Measurements from ENCODE around the gene LYSMD2. TPM values are rescaled to one million over a fixed set of nuclear protein-coding genes. Genes with fewer than 3 reads are reported as not detected.
A peak's percentile ranks its signal among the peaks of the same experiment; 100 is the strongest.

The LYSMD2 gene
- total and polyA plus RNA-seq, 3 experiments from 2014 or later = 25.1 to 70.5 (median 25.1) TPM

DNA sequence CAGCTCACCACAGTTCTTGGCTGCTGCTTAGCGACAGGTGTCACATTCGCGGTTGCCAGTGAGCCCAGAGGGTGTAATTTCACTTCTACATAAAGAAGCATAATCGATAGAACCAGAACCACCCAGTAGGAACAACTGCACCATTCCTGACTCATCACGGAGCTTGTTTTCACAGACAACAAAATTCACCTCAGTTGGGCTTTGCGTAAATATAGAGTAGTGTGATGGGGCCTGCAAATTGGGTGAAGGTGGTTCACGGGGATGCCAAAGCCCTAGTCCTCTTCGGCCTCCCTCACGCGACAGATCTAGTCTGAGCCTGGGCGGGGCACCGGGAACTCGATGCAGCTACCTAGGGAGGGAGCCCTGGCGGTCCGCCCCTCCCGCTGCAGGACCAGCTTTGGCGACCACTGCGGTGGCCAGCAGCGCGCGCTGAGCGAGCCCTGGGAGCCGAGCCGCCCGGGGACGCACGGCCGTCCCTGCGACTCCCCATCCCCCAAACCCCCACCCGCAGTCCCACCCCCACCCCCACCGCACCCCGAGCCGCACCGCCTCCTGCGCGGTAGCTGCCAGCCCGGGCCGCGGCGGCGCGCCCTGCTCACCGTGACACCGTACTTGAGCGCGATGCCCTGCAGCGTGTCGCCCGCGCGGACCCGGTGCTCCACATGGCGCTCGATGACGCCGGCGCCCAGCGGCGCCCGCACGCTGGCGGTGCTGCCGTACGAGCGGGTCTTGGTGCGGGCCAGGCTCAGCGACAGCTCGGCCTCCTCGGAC lies 519 bp downstream of the LYSMD2 start:
- Mint-ChIP-seq H3K4me3 (peak overlapping the region; percentile 88 to 97 (median 93)), H3K36me3 (peaks cover 0 to 22% (median 0%) of the 10 kb centered on the region in 3 donors), H3K27ac (peak overlapping the region; percentile 92 to 99 (median 96)), H3K4me1 (peaks cover 55 to 66% (median 63%) of the 10 kb centered on the region in 3 donors), H3K9me3 (no peaks in the 10 kb centered on the region), H3K27me3 (no peaks in the 10 kb centered on the region)
- peak; percentile 48 to 71 (median 64) for DNase-seq
- H3K27ac ChIP-seq (ENCODE audit: low read depth, low read length) = peak overlapping the region; percentile 71
- H3K36me3 ChIP-seq (ENCODE audit: insufficient read depth, low read length) = no peaks in the 10 kb centered on the region
- ChIA-PET POLR2A (interaction anchor here (0.5 to 2.5 kb wide), 4 partner anchors 16 to 442 kb away, joined by 3 to 21 read pairs (median 4); partner anchors contain the start of gene TMOD2), CTCF (interaction anchor here (0.8 to 3.2 kb wide), 12 partner anchors 10 to 92 kb away, joined by 3 to 13 read pairs (median 4); partner anchors contain the start of gene TMOD3)
- H3K27me3 ChIP-seq (ENCODE audit: insufficient read depth, low read length, poor library complexity, severe bottlenecking) = no peaks in the 10 kb centered on the region
- H3K4me1 ChIP-seq (ENCODE audit: insufficient read depth, low read length) = peaks cover 55% of the 10 kb centered on the region
- H3K9me3 ChIP-seq (ENCODE audit: low read length) = no peaks in the 10 kb centered on the region
- H3K4me3 ChIP-seq (ENCODE audit: low read length) = peak overlapping the region; percentile 78

DNA sequence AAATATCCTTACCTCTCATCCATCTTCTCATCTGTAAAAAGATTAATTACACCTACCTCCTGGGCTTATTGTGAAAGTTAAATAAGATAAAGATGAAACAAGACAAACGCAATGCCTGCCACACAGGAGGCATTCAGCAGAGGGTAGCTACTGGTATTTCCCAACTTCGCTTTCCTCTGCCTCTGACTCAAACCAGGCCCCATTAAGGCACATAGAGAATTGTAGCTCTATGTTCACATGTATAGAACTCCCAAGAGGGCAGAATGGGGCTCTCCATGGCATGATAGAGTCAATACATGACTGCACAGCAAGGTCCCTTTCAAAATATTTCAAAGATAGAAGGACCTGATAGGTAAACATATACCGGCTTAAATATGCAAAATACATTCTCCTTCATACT lies 1.4 kb downstream of the LYSMD2 start:
- peaks cover 64 to 74% (median 72%) of the 10 kb centered on the region in 3 donors for H3K4me1 Mint-ChIP-seq
- H3K4me3 Mint-ChIP-seq = peak overlapping the region; percentile 88 to 97 (median 93)
- peak overlapping the region; percentile 78 for H3K4me3 ChIP-seq (ENCODE audit: low read length)
- H3K4me1 ChIP-seq (ENCODE audit: insufficient read depth, low read length) = peaks cover 61% of the 10 kb centered on the region
- H3K36me3 ChIP-seq (ENCODE audit: insufficient read depth, low read length) = no peaks in the 10 kb centered on the region
- H3K27me3 ChIP-seq (ENCODE audit: insufficient read depth, low read length, poor library complexity, severe bottlenecking) = no peaks in the 10 kb centered on the region
- DNase-seq = no peak
- H3K27ac Mint-ChIP-seq = peak overlapping the region; percentile 92 to 99 (median 96)
- H3K9me3 Mint-ChIP-seq = no peaks in the 10 kb centered on the region
- H3K9me3 ChIP-seq (ENCODE audit: low read length) = no peaks in the 10 kb centered on the region
- no peaks in the 10 kb centered on the region for H3K27me3 Mint-ChIP-seq
- ChIA-PET POLR2A (interaction anchor here (1.2 to 2.5 kb wide), 2 partner anchors 17 to 41 kb away, joined by 3 to 21 read pairs; partner anchors contain the start of gene TMOD2), CTCF (interaction anchor here (0.8 to 3.2 kb wide), 10 partner anchors 10 to 93 kb away, joined by 3 to 13 read pairs (median 4); partner anchors contain the start of gene TMOD3)
- peaks cover 0 to 22% (median 0%) of the 10 kb centered on the region in 3 donors for H3K36me3 Mint-ChIP-seq
- peak overlapping the region; percentile 56 for H3K27ac ChIP-seq (ENCODE audit: low read depth, low read length)

DNA sequence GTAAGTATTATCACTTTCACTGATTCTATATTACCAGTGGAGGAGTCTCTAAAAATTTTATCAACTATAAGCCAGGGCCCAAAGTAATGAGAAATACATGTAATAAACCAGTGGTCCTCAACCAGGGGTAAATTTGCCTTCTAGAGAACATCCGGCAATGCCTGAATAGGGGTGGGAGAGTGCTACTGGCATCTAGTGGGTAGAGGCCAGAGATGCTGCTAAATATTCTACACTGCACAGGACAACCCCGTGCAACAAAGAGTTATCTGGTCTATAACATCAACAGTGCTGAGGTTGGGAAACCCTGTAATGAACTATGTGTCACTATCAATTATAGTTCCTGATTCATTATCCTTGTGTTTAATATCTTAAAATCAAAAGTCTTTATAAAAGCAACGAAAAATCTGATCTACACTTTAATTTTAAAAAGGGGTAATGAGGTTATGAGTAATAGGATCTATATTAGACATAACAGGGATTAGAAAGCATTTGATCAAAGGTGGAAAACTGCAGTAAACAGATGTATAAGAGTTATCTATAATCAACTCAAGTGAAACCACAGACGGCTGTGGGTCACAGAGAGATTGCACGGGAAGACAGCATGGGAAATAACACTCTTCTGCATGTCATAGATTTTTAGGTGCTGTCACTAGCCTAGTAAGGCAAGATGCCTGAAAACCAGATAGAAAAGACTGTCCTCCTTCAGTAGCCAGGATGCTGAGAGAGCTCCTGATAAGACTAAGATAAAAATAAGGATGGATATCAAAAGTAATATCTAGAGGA lies 2.0 kb downstream of the LYSMD2 start:
- H3K4me3 ChIP-seq (ENCODE audit: low read length) = peak overlapping the region; percentile 78
- ChIA-PET POLR2A (no interaction called here), CTCF (interaction anchor here (1.0 to 6.4 kb wide), 9 partner anchors 9 to 85 kb away, joined by 3 to 43 read pairs (median 5); no protein-coding TSS in a partner anchor)
- peak in 3 of 5 donors; percentile 34 to 52 (median 49) for DNase-seq
- H3K27me3 ChIP-seq (ENCODE audit: insufficient read depth, low read length, poor library complexity, severe bottlenecking) = no peaks in the 10 kb centered on the region
- peak overlapping the region; percentile 92 to 99 (median 96) for H3K27ac Mint-ChIP-seq
- H3K36me3 Mint-ChIP-seq = peaks cover 0 to 27% (median 3%) of the 10 kb centered on the region in 3 donors
- H3K27me3 Mint-ChIP-seq = no peaks in the 10 kb centered on the region
- no peaks in the 10 kb centered on the region for H3K36me3 ChIP-seq (ENCODE audit: insufficient read depth, low read length)
- H3K9me3 Mint-ChIP-seq = no peaks in the 10 kb centered on the region
- H3K4me3 Mint-ChIP-seq = peak overlapping the region; percentile 88 to 97 (median 93)
- H3K9me3 ChIP-seq (ENCODE audit: low read length) = no peaks in the 10 kb centered on the region
- peaks cover 70 to 81% (median 79%) of the 10 kb centered on the region in 3 donors for H3K4me1 Mint-ChIP-seq
- H3K4me1 ChIP-seq (ENCODE audit: insufficient read depth, low read length) = peaks cover 67% of the 10 kb centered on the region
- peak overlapping the region; percentile 56 for H3K27ac ChIP-seq (ENCODE audit: low read depth, low read length)

DNA sequence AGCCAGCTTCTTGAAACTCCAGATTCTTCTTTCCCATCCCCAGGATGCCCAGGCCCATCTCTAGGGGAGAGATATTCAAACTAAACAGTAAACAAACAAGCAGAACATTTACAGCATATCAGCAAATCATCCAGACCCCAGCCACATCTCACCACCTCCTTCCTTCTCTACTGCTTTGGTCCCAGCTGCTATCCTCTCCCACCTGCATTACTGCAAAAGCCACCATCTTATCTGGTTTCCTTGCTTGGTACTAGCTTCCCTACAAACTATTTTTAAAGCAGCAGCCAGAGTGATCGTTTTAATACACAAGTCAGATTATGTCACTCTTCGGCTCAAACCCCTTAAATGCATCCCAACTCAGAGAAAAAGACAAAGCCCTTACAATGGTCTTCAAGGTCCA lies 4.8 kb downstream of the LYSMD2 start:
- no peaks in the 10 kb centered on the region for H3K9me3 ChIP-seq (ENCODE audit: low read length)
- H3K4me3 ChIP-seq (ENCODE audit: low read length) = no peak overlapping the region
- H3K27ac Mint-ChIP-seq = peak overlapping the region; percentile 90 to 99 (median 97)
- POLR2A ChIA-PET = no interaction called here
- no peaks in the 10 kb centered on the region for H3K36me3 ChIP-seq (ENCODE audit: insufficient read depth, low read length)
- peak overlapping the region; percentile 65 for H3K27ac ChIP-seq (ENCODE audit: low read depth, low read length)
- H3K27me3 ChIP-seq (ENCODE audit: insufficient read depth, low read length, poor library complexity, severe bottlenecking) = no peaks in the 10 kb centered on the region
- no peak for DNase-seq
- no peaks in the 10 kb centered on the region for H3K9me3 Mint-ChIP-seq
- H3K4me1 ChIP-seq (ENCODE audit: insufficient read depth, low read length) = peaks cover 76% of the 10 kb centered on the region
- CTCF ChIA-PET = interaction anchor here (1.4 to 6.4 kb wide), 3 partner anchors 7 to 82 kb away, joined by 3 to 43 read pairs (median 23); no protein-coding TSS in a partner anchor
- H3K36me3 Mint-ChIP-seq = peaks cover 0 to 29% (median 3%) of the 10 kb centered on the region in 3 donors
- H3K4me3 Mint-ChIP-seq = peak overlapping the region; percentile 23 to 92 (median 84)
- no peaks in the 10 kb centered on the region for H3K27me3 Mint-ChIP-seq
- peaks cover 75 to 89% (median 87%) of the 10 kb centered on the region in 3 donors for H3K4me1 Mint-ChIP-seq

DNA sequence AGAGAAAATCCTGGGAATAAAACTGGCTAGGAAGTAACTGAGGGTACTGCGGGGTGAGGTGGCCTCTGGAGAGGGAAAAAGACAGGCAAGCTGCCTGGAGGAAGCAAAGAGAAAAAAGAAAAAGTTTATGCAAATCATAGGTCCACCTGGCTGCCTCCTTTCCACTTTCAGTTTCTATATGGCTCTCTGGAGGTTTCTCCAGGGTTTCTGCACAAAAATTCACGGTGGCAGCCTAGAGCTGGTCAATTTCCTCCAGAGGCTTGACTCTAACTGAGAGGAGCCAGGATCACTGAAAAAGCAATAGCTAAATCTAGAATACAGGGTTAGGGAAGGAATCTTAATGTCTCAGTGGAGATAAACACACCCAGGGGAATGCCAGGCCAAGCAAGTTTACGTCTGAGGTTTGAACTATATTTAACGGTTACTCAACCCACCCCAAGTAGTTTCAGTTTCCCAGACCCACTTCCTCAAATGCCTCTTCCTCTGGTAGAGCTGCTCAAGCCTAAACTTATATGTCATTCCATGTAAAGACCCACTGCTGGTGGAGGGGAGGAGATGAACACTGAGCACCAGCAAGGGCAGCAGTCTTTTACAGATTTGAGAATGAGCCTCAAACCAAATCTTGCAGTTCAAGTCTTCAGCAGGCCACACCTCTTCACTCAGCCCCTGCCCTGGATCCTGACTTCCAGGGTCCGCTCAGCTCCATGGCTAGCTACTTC lies 5.7 kb downstream of the LYSMD2 start:
- peak overlapping the region; percentile 65 for H3K27ac ChIP-seq (ENCODE audit: low read depth, low read length)
- no peaks in the 10 kb centered on the region for H3K27me3 ChIP-seq (ENCODE audit: insufficient read depth, low read length, poor library complexity, severe bottlenecking)
- H3K4me1 ChIP-seq (ENCODE audit: insufficient read depth, low read length) = peaks cover 85% of the 10 kb centered on the region
- CTCF ChIA-PET = interaction anchor here (1.4 to 6.4 kb wide), 3 partner anchors 8 to 81 kb away, joined by 3 to 43 read pairs (median 23); no protein-coding TSS in a partner anchor
- Mint-ChIP-seq H3K4me1 (peaks cover 83 to 97% (median 95%) of the 10 kb centered on the region in 3 donors), H3K27ac (peak overlapping the region; percentile 90 to 99 (median 97)), H3K36me3 (peaks cover 0 to 28% (median 3%) of the 10 kb centered on the region in 3 donors), H3K9me3 (no peaks in the 10 kb centered on the region), H3K4me3 (peak overlapping the region; percentile 79 to 92 (median 86)), H3K27me3 (no peaks in the 10 kb centered on the region)
- peak in 4 of 5 donors; percentile 15 to 65 (median 55) for DNase-seq
- H3K36me3 ChIP-seq (ENCODE audit: insufficient read depth, low read length) = no peaks in the 10 kb centered on the region
- H3K4me3 ChIP-seq (ENCODE audit: low read length) = peak overlapping the region; percentile 59
- H3K9me3 ChIP-seq (ENCODE audit: low read length) = no peaks in the 10 kb centered on the region
- POLR2A ChIA-PET = no interaction called here

DNA sequence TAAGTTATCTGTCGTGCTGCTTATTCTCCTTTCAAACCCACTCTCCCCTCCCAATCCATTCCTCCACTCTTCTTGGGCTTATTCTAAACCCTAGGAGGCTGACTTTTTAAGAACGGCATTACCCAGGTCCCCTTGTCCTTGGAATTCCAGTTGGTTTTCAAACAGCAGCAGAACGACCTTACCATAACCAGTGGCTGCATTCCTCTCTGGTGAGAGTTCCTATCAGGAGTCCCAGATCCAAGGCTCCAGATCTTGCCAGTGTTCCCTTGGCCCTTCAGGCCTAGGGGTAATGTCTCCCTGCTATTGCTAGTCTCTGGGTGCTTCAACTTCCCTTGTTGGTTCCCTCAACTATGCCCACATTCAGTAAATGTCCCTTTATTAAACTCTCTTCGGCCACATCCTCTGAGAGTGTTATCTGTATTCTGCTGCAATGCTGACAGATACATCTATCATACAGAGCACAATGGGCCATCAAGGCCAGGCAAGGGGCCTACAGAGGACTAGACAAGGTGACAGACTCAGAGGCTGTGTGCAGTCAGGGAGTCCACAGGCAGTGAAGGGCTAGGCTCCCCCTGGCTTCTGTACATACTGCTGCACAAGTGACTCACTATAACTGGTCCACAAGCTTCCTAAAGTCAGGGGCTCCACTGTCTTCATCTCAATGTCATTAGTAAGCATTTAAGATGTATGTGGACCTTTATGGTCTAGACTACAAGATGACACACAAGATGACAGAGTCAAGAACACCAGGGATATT lies 10.1 kb downstream of the LYSMD2 start:
- no peak for DNase-seq
- Mint-ChIP-seq H3K27ac (peak overlapping the region; percentile 49 to 97 (median 84)), H3K9me3 (no peaks in the 10 kb centered on the region), H3K36me3 (peaks cover 0 to 36% (median 6%) of the 10 kb centered on the region in 3 donors), H3K27me3 (peaks cover 0 to 2% of the 10 kb centered on the region in 2 donors), H3K4me1 (peaks cover 74 to 86% (median 86%) of the 10 kb centered on the region in 3 donors), H3K4me3 (peak overlapping the region in 2 of 7 donors; percentile 49 to 55)
- Histone ChIP-seq H3K36me3 (ENCODE audit: insufficient read depth, low read length) (no peaks in the 10 kb centered on the region), H3K4me3 (ENCODE audit: low read length) (no peak overlapping the region), H3K27ac (ENCODE audit: low read depth, low read length) (no peak overlapping the region), H3K27me3 (ENCODE audit: insufficient read depth, low read length, poor library complexity, severe bottlenecking) (no peaks in the 10 kb centered on the region), H3K4me1 (ENCODE audit: insufficient read depth, low read length) (peaks cover 64% of the 10 kb centered on the region), H3K9me3 (ENCODE audit: low read length) (no peaks in the 10 kb centered on the region)
- POLR2A ChIA-PET = no interaction called here
- CTCF ChIA-PET = no interaction called here
